BE2C (cell line): ENCODE data around the gene SRPX.

ENCODE experiments used
- DNase-seq: peaks from one replicate; pipeline ENCODE4 v3.0.0-alpha.2; 2020
- H3K27me3 ChIP-seq: fragments of 250-450 bp; sonication (Bioruptor Pico); 2 replicates; pipeline ENCODE4 v1.5.1; 2020; ENCODE audit warnings: mild to moderate bottlenecking
- H3K36me3 ChIP-seq: fragments of 250-450 bp; sonication (Bioruptor Pico); 2 replicates; pipeline ENCODE4 v1.5.1; 2020; ENCODE audit warnings: mild to moderate bottlenecking
- H3K4me1 ChIP-seq: fragments of 250-450 bp; sonication (Bioruptor Pico); 2 replicates; pipeline ENCODE4 v1.5.1; 2020
- H3K4me3 ChIP-seq: 2 replicates; pipeline ENCODE4 v1.5.1; 2011; ENCODE audit warnings: low read depth, low read length
- H3K9me3 ChIP-seq: fragments of 250-450 bp; sonication (Bioruptor Pico); 2 replicates; pipeline ENCODE4 v1.5.1; 2020
- CTCF ChIP-seq: IDR thresholded peaks from 2 replicates; pipeline ENCODE4 v1.5.1; 2012; ENCODE audit warnings: mild to moderate bottlenecking, low read depth, low read length

SRPX gene

GRCh38 chrX:38172596-38172995 is 48.1 kb downstream of the SRPX start:
- no peak overlapping the region for H3K4me3 ChIP-seq
- no peaks in the 10 kb centered on the region for H3K36me3 ChIP-seq
- peak; percentile 28 for DNase-seq
- no peaks in the 10 kb centered on the region for H3K27me3 ChIP-seq
- TF ChIP-seq CTCF, result no peak
- H3K9me3 ChIP-seq, result no peaks in the 10 kb centered on the region
- no peaks in the 10 kb centered on the region for H3K4me1 ChIP-seq

DNA sequence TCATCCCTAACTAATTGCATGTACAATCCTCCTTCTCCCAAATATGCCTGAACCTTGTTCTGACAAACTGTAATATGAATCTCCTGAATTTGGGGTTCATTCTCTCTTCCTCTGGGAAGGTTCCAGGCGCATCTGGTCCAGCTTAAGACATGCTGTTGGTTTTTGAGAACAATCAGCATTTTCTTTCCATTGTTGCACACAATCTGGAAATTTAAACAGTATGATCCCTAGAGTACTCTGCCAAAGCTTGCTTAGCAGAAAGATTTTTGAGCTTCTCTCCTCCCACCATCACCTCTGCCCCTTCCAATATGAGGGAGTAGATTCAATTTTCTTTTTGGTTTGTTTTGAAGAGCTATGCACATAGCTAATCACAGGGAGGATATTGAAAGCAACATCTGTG is 50.1 kb downstream of the SRPX start:
- Histone ChIP-seq H3K4me3 (no peak overlapping the region), H3K36me3 (no peaks in the 10 kb centered on the region), H3K27me3 (no peaks in the 10 kb centered on the region), H3K4me1 (no peaks in the 10 kb centered on the region), H3K9me3 (no peaks in the 10 kb centered on the region)
- DNase-seq, result no peak
- TF ChIP-seq CTCF, result no peak

DNA sequence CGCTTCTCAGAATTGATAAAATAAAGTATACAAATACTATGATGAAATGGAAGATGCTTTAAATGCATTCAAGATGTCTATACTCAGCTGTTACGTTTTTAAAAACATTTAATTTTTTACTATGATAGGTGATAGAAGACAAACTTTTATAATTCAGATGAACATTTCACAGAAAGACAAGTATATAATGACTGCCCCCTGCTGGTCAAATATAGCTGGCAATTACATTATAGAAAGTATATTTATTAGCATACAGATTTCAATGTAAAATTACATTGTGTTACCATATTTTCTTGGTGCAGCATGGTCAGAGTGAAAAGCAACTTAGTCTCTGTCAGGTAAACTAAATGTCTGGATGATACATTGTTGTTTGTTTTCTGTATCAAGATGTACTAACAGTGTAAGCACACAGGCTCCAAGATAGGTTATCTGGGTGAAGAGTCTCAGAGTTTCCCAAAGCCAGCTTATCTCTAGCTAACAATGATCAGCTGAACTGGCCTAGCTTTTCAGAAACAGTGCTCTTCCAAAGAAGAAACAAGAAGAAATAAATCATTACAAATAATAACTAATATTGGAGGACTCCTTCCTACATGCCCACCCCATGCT is 54.1 kb downstream of the SRPX start:
- peak; percentile 38 for TF ChIP-seq CTCF
- H3K4me3 ChIP-seq, result no peak overlapping the region
- no peaks in the 10 kb centered on the region for H3K36me3 ChIP-seq
- DNase-seq, result peak; percentile 25
- H3K4me1 ChIP-seq, result no peaks in the 10 kb centered on the region
- H3K9me3 ChIP-seq, result no peaks in the 10 kb centered on the region
- H3K27me3 ChIP-seq, result no peaks in the 10 kb centered on the region

DNA sequence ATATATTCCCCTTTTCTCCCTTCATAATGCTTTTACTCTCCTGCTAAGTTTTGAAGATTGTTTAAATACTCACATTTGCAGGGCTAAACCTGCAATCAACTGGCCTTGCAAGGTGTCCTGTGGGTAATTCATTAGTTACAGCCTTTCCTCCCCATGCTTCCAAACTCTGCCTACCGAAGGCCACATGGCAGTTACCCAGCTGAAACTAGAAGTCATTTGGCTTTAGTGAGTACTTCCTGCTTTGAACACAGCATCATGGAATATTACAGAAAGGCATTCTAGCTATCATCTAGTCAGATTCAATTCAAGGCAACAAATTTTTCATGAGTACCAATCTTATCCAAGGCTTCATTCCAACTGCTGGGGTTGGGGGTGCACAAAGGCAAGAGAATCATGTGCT is 55.6 kb downstream of the SRPX start:
- Histone ChIP-seq H3K9me3 (no peaks in the 10 kb centered on the region), H3K4me3 (no peak overlapping the region), H3K36me3 (no peaks in the 10 kb centered on the region), H3K27me3 (no peaks in the 10 kb centered on the region), H3K4me1 (no peaks in the 10 kb centered on the region)
- no peak for DNase-seq
- TF ChIP-seq CTCF, result no peak

DNA sequence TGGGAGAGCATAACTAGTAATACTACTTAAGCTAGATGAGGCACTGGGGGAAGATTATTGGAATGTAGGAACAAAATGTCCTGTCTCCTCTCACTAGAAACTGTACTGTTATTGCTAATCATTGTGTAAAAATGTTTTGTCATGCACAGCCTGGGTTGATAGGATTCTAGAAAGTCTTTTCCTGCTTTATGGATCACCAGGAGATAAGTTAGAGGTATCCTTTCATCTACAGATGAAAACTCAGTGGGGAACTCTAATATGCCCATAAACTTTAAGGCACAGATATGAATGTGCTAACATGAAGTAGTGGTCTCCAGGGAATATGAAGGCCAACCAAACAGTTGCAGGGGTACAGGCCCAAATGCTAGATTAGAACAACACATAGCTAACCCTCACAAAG is 57.5 kb downstream of the SRPX start:
- DNase-seq, result no peak

More for the DNA sequence above, 57.5 kb downstream of the SRPX start:
- Histone ChIP-seq H3K9me3 (no peaks in the 10 kb centered on the region), H3K36me3 (no peaks in the 10 kb centered on the region), H3K27me3 (no peaks in the 10 kb centered on the region), H3K4me3 (no peak overlapping the region), H3K4me1 (no peaks in the 10 kb centered on the region)
- no peak for TF ChIP-seq CTCF
